OCI-LY3 (cell line): ENCODE data around the gene SLC8A1.

ENCODE experiments used
- H2AFZ ChIP-seq: fragments of 200-600, 300-600 bp; shearing (Covaris generic); 2 replicates; pipeline ENCODE4 v1.6.0; 2014; ENCODE audit warnings: antibody characterized with exemption, low read depth, low read length
- H3K27ac ChIP-seq: fragments of 200-600, 300-600 bp; sonication (generic); 2 replicates; pipeline ENCODE4 v1.5.1; 2014; ENCODE audit warnings: mild to moderate bottlenecking, low read length, moderate library complexity, mixed read lengths
- H3K27me3 ChIP-seq: fragments of 200-600, 300-600 bp; sonication (generic); 2 replicates; pipeline ENCODE4 v1.6.1; 2014; ENCODE audit warnings: low read depth, low read length, mixed read lengths
- H3K36me3 ChIP-seq: fragments of 200-600, 300-600 bp; sonication (generic); replicated peaks from 2 replicates; pipeline ENCODE3; 2014; ENCODE audit warnings: low read depth, low read length, mixed read lengths
- H3K4me1 ChIP-seq: fragments of 300-600, 200-600 bp; sonication (generic); 2 replicates; pipeline ENCODE4 v1.6.1; 2014; ENCODE audit warnings: low read length, mixed read lengths
- H3K4me2 ChIP-seq: fragments of 200-600, 300-600 bp; sonication (generic); 2 replicates; pipeline ENCODE4 v1.6.1; 2014; ENCODE audit warnings: low read length, mixed read lengths
- H3K4me3 ChIP-seq: fragments of 300-600, 200-600 bp; sonication (generic); 2 replicates; pipeline ENCODE4 v1.5.1; 2014; ENCODE audit warnings: antibody characterized with exemption, mild to moderate bottlenecking, low read length, moderate library complexity
- H3K79me2 ChIP-seq: fragments of 300-600, 200-600 bp; shearing (Covaris generic); 2 replicates; pipeline ENCODE4 v1.6.1; 2014; ENCODE audit warnings: mild to moderate bottlenecking, low read length, mixed read lengths
- H3K9ac ChIP-seq: fragments of 300-600, 200-600 bp; shearing (Covaris generic); 2 replicates; pipeline ENCODE4 v1.6.0; 2014; ENCODE audit warnings: mild to moderate bottlenecking, low read length, moderate library complexity
- H3K9me3 ChIP-seq: fragments of 200-600, 300-600 bp; shearing (Covaris generic); 2 replicates; pipeline ENCODE4 v1.6.1; 2014; ENCODE audit warnings: low read length, mixed read lengths; ENCODE audit not compliant: insufficient read depth
- H4K20me1 ChIP-seq: fragments of 200-600, 300-600 bp; sonication (generic); 2 replicates; pipeline ENCODE4 v1.6.1; 2016; ENCODE audit warnings: low read length, mixed read lengths; ENCODE audit not compliant: insufficient read depth
- EZH2phosphoT487 ChIP-seq: fragments of 200-600 bp; shearing (Covaris generic); IDR thresholded peaks from 2 replicates; pipeline ENCODE4 v1.6.1; 2018; ENCODE audit warnings: antibody characterized with exemption, mixed run types, low read depth
- TF ChIP-seq, protein P1 (sequence below): fragments of 200-600, 300-600 bp; sonication (generic); IDR thresholded peaks from 2 replicates; pipeline ENCODE4 v1.5.1; 2014; ENCODE audit warnings: antibody characterized with exemption, low read length, low read depth

SLC8A1 gene

DNA sequence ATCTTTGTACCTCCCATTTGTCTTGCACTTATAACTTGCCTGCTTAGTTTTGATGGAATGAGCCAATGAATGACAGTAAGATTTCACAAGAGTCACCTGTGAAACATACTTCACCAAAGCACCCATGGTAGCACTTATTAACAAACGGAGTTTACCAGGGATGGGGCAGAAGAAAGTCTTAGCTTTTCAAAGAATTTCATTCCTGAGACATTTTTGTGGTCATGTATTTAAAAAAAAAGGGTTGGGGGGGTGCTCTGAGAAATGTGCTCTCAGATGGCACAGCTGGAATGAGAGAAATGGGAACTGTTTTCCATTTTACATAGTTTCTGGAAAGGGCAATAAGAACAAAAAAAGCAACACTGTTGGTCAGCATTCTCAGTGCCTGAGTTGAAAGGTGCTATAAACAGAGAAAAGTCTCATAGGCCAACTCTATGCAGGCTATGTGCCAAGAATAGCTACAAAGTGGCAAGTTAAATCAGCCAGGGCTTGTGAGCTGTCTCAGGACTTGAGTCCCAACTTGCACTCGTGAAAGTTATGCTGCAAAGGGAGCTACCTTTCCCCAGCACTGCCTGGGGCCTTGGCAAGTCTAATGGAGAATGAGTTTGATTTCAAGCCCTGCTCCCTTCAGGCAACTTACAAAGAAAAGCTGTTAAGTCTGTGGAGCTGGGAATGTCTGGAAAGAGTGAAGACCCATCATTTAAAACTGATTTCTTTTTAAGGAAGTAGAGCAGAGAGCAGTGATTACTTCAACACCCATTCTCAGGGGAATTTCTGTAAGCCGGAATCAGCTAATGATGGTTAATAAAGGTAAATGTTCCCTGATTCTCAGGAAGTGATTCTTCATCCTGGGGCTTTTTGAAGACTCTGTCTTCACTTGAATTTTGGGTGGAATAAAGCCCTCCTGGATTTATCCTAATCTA lies 170.6 kb downstream of the SLC8A1 start:
- H3K9me3 ChIP-seq: no peaks in the 10 kb centered on the region
- H2AFZ ChIP-seq: no peak overlapping the region
- TF ChIP-seq, protein P1, sequence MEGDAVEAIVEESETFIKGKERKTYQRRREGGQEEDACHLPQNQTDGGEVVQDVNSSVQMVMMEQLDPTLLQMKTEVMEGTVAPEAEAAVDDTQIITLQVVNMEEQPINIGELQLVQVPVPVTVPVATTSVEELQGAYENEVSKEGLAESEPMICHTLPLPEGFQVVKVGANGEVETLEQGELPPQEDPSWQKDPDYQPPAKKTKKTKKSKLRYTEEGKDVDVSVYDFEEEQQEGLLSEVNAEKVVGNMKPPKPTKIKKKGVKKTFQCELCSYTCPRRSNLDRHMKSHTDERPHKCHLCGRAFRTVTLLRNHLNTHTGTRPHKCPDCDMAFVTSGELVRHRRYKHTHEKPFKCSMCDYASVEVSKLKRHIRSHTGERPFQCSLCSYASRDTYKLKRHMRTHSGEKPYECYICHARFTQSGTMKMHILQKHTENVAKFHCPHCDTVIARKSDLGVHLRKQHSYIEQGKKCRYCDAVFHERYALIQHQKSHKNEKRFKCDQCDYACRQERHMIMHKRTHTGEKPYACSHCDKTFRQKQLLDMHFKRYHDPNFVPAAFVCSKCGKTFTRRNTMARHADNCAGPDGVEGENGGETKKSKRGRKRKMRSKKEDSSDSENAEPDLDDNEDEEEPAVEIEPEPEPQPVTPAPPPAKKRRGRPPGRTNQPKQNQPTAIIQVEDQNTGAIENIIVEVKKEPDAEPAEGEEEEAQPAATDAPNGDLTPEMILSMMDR: no peak
- no peak for TF ChIP-seq EZH2phosphoT487
- H3K4me3 ChIP-seq: no peak overlapping the region
- H3K27me3 ChIP-seq: no peaks in the 10 kb centered on the region
- H3K4me2 ChIP-seq: no peak overlapping the region
- H4K20me1 ChIP-seq: no peaks in the 10 kb centered on the region
- H3K9ac ChIP-seq: no peak overlapping the region
- peaks cover 15% of the 10 kb centered on the region for H3K4me1 ChIP-seq
- H3K27ac ChIP-seq: no peak overlapping the region
- H3K79me2 ChIP-seq: no peaks in the 10 kb centered on the region
- no peaks in the 10 kb centered on the region for H3K36me3 ChIP-seq

DNA sequence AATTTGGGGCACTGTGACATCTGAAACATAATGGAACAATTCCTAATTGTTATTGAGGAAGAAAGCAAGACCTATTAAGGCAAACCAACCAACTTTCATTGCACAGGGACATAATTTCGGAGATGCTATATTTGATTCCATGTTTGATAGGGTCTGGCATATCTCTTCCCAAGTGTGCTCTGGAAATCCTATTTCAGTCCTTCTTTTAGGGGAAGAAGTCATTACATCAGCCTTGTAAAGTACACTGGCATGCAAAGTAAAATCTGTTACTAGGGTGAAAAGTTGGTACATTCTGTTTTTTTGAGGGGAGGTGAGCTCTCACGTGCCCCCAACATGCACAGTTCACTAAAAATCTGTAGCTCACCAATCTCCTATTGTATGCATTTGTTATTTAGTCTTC lies 172.4 kb downstream of the SLC8A1 start:
- H3K4me2 ChIP-seq: no peak overlapping the region
- H3K4me3 ChIP-seq: no peak overlapping the region
- H4K20me1 ChIP-seq: no peaks in the 10 kb centered on the region
- no peaks in the 10 kb centered on the region for H3K27me3 ChIP-seq
- H3K27ac ChIP-seq: no peak overlapping the region
- no peak overlapping the region for H3K9ac ChIP-seq
- TF ChIP-seq EZH2phosphoT487: no peak
- H3K79me2 ChIP-seq: no peaks in the 10 kb centered on the region
- H3K9me3 ChIP-seq: no peaks in the 10 kb centered on the region
- peaks cover 15% of the 10 kb centered on the region for H3K4me1 ChIP-seq
- H2AFZ ChIP-seq: no peak overlapping the region
- no peaks in the 10 kb centered on the region for H3K36me3 ChIP-seq

DNA sequence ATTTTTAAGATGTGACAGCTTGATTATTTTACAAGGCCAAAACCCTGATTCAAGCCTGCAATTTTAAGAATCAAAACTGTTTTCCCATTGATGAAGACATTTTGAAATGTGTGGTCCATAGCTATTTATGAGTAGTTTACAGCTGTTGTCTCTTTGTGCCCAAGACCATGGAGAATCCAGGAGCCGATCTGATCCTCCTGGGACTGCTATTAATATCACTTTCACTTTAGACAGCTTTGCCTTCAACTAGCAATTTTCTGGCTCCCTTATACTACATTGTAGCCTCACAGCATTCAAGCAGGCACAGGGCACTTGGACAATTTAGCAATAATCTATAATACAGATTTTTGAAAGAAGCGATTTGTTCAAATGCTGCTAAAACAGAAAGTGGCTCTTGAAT lies 172.9 kb downstream of the SLC8A1 start:
- TF ChIP-seq EZH2phosphoT487: no peak
- TF ChIP-seq, protein P1: no peak
- H3K4me3 ChIP-seq: no peak overlapping the region
- H3K36me3 ChIP-seq: no peaks in the 10 kb centered on the region
- H4K20me1 ChIP-seq: no peaks in the 10 kb centered on the region
- peaks cover 15% of the 10 kb centered on the region for H3K4me1 ChIP-seq
- H3K4me2 ChIP-seq: no peak overlapping the region
- H3K27ac ChIP-seq: no peak overlapping the region
- no peak overlapping the region for H2AFZ ChIP-seq
- H3K9ac ChIP-seq: no peak overlapping the region
- H3K79me2 ChIP-seq: no peaks in the 10 kb centered on the region
- H3K27me3 ChIP-seq: no peaks in the 10 kb centered on the region
- no peaks in the 10 kb centered on the region for H3K9me3 ChIP-seq

DNA sequence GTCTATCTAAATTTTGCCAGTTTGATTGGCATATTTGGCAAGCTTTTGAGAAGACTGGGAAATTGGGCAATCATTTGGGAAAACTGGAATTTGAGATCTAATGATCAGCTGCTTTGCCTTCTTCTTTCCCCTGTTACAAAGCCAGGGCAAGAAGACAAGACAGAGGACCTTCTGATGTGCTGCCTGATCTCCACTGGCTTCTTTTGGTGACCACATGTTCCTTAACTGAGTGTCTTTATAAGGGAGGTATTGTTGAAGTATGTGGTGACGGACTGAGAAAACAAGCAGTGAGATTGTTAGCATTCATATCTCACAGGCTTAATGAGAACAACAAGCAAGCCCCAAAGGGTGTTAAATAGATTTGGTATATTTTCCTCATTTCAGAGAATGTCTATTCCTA lies 175.8 kb downstream of the SLC8A1 start:
- no peaks in the 10 kb centered on the region for H3K4me1 ChIP-seq
- H3K4me3 ChIP-seq: no peak overlapping the region
- H3K27me3 ChIP-seq: no peaks in the 10 kb centered on the region
- no peak overlapping the region for H3K27ac ChIP-seq
- H4K20me1 ChIP-seq: no peaks in the 10 kb centered on the region
- no peaks in the 10 kb centered on the region for H3K9me3 ChIP-seq
- no peaks in the 10 kb centered on the region for H3K36me3 ChIP-seq
- TF ChIP-seq, protein P1: no peak
- TF ChIP-seq EZH2phosphoT487: no peak
- H3K4me2 ChIP-seq: no peak overlapping the region
- no peak overlapping the region for H3K9ac ChIP-seq
- H2AFZ ChIP-seq: no peak overlapping the region
- no peaks in the 10 kb centered on the region for H3K79me2 ChIP-seq
